Urothelium cell line (cell line): ENCODE measurements around the gene COL5A1.
A peak's percentile ranks its signal among the peaks of the same experiment; 100 is the strongest.

Experiments used
- DNase-seq: peaks from one replicate; pipeline ENCODE4 v3.0.0; 2011; ENCODE audit warnings: low spot score, mixed read lengths
- FAIRE-seq: peaks from 2 replicates; lab custom pipeline; 2011; peaks lifted over from hg19 to GRCh38; lab: Jason Lieb, UNC

Gene COL5A1

GRCh38 chr9:134736791-134737497 lies 95.3 kb downstream of the COL5A1 start:
- FAIRE-seq (no peak), DNase-seq (no peak)

GRCh38 chr9:134737842-134738580 lies 96.4 kb downstream of the COL5A1 start:
- DNase-seq = no peak
- FAIRE-seq = no peak

- FAIRE-seq = no peak
These were observed 97.5 kb downstream of the COL5A1 start for GRCh38 chr9:134738869-134739659.

GRCh38 chr9:134739660-134739968 lies 98.0 kb downstream of the COL5A1 start:
- DNase-seq (no peak), FAIRE-seq (no peak)

More at GRCh38 chr9:134738869-134739659, 97.5 kb downstream of the COL5A1 start:
- DNase-seq = peak; percentile 77

GRCh38 chr9:134740071-134740470 lies 98.5 kb downstream of the COL5A1 start:
- no peak for DNase-seq
- FAIRE-seq = no peak

- no peak for FAIRE-seq
- no peak for DNase-seq
These were observed 100.2 kb downstream of the COL5A1 start for GRCh38 chr9:134741846-134742245.

GRCh38 chr9:134742822-134743535 lies 101.4 kb downstream of the COL5A1 start:
- DNase-seq (no peak), FAIRE-seq (no peak)

GRCh38 chr9:134743853-134744252 lies 102.2 kb downstream of the COL5A1 start:
- FAIRE-seq (no peak), DNase-seq (no peak)

- FAIRE-seq (peak; percentile 98), DNase-seq (no peak)
These were observed 103.0 kb downstream of the COL5A1 start for GRCh38 chr9:134744385-134745295.

GRCh38 chr9:134747951-134748489 lies 106.4 kb downstream of the COL5A1 start:
- FAIRE-seq = peak; percentile 99
- no peak for DNase-seq

- FAIRE-seq = no peak
- DNase-seq = no peak
These were observed 107.0 kb downstream of the COL5A1 start for GRCh38 chr9:134748591-134748990.

- FAIRE-seq (no peak), DNase-seq (no peak)
These were observed 109.0 kb downstream of the COL5A1 start for GRCh38 chr9:134750450-134751155.

GRCh38 chr9:134751622-134752021 lies 110.0 kb downstream of the COL5A1 start:
- FAIRE-seq = no peak
- no peak for DNase-seq

- DNase-seq (no peak), FAIRE-seq (no peak)
These were observed 111.0 kb downstream of the COL5A1 start for GRCh38 chr9:134752471-134753168.

- no peak for FAIRE-seq
- no peak for DNase-seq
These were observed 111.6 kb downstream of the COL5A1 start for GRCh38 chr9:134753191-134753590.

- FAIRE-seq (no peak), DNase-seq (no peak)
These were observed 113.8 kb downstream of the COL5A1 start for GRCh38 chr9:134755221-134755907.

- FAIRE-seq = no peak
These were observed 114.5 kb downstream of the COL5A1 start for GRCh38 chr9:134756098-134756497.

More at GRCh38 chr9:134756098-134756497, 114.5 kb downstream of the COL5A1 start:
- no peak for DNase-seq
